GM12878 (cell line): ENCODE measurements around the gene SOX5.

ENCODE experiments used
- RELA ChIP-seq: fragments of 450-650 bp; IDR thresholded peaks from 2 replicates; pipeline ENCODE4 v1.8.0; 2014; ENCODE audit warnings: borderline replicate concordance; ENCODE audit not compliant: partially characterized antibody
- TF ChIP-seq, protein P1 (sequence below), 3 experiments: IDR thresholded peaks in 2 of 3; conservative IDR thresholded peaks in 1 of 3; 2 replicates each; pipeline ENCODE4 v1.5.1; 2011; ENCODE audit warnings: low read depth in 3 of 3, low read length in 3 of 3, mild to moderate bottlenecking in 3 of 3, control low read depth in 2 of 3, moderate library complexity in 2 of 3, inconsistent platforms in 1 of 3, mixed read lengths in 1 of 3; ENCODE audit not compliant: control insufficient read depth in 2 of 3, insufficient read depth in 1 of 3; ENCODE audit errors: extremely low read depth in 1 of 3
- TF ChIP-seq, protein P2 (sequence below): fragments of 450-650 bp; formaldehyde crosslinking; IDR thresholded peaks from 2 replicates; pipeline ENCODE4 v1.4.0; 2020; ENCODE audit warnings: mild to moderate bottlenecking, moderate library complexity

DNA sequence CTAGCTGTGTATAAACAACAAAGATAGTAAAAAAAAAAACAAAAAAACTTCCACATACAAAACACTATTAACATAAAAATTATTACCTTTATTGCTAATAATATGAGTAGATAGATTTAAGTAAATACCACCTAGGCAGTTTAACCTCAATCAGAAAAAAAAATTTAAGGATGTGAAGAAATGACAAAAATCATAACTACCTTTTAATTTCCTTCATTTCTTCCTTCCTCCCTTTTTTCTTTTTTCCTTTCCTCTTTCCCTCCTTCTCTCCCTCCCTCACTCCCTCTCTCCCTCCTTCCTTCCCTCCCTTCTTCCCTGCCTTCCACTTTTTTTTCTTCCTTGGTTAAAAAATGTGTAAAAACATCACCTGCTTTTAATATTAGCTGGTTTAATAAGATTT lies 81.7 kb downstream of the SOX5 start:
- TF ChIP-seq RELA = no peak
- TF ChIP-seq, protein P1, sequence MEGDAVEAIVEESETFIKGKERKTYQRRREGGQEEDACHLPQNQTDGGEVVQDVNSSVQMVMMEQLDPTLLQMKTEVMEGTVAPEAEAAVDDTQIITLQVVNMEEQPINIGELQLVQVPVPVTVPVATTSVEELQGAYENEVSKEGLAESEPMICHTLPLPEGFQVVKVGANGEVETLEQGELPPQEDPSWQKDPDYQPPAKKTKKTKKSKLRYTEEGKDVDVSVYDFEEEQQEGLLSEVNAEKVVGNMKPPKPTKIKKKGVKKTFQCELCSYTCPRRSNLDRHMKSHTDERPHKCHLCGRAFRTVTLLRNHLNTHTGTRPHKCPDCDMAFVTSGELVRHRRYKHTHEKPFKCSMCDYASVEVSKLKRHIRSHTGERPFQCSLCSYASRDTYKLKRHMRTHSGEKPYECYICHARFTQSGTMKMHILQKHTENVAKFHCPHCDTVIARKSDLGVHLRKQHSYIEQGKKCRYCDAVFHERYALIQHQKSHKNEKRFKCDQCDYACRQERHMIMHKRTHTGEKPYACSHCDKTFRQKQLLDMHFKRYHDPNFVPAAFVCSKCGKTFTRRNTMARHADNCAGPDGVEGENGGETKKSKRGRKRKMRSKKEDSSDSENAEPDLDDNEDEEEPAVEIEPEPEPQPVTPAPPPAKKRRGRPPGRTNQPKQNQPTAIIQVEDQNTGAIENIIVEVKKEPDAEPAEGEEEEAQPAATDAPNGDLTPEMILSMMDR (IDR thresholded peaks at IDR 0.05 in 2 of 3, conservative IDR thresholded peaks at IDR 0.05 in 1 of 3; ENCODE audit: control insufficient read depth in 2 of 3, extremely low read depth in 1 of 3, insufficient read depth in 1 of 3, low read depth in 3 of 3, low read length in 3 of 3) = no peak
- TF ChIP-seq, protein P2, sequence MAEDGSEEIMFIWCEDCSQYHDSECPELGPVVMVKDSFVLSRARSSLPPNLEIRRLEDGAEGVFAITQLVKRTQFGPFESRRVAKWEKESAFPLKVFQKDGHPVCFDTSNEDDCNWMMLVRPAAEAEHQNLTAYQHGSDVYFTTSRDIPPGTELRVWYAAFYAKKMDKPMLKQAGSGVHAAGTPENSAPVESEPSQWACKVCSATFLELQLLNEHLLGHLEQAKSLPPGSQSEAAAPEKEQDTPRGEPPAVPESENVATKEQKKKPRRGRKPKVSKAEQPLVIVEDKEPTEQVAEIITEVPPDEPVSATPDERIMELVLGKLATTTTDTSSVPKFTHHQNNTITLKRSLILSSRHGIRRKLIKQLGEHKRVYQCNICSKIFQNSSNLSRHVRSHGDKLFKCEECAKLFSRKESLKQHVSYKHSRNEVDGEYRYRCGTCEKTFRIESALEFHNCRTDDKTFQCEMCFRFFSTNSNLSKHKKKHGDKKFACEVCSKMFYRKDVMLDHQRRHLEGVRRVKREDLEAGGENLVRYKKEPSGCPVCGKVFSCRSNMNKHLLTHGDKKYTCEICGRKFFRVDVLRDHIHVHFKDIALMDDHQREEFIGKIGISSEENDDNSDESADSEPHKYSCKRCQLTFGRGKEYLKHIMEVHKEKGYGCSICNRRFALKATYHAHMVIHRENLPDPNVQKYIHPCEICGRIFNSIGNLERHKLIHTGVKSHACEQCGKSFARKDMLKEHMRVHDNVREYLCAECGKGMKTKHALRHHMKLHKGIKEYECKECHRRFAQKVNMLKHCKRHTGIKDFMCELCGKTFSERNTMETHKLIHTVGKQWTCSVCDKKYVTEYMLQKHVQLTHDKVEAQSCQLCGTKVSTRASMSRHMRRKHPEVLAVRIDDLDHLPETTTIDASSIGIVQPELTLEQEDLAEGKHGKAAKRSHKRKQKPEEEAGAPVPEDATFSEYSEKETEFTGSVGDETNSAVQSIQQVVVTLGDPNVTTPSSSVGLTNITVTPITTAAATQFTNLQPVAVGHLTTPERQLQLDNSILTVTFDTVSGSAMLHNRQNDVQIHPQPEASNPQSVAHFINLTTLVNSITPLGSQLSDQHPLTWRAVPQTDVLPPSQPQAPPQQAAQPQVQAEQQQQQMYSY (CRISPR knock-in tag) = no peak
